NCI-H748 (cell line): ENCODE data around the gene METRN.
A peak's percentile ranks its signal among the peaks of the same experiment; 100 is the strongest.

Experiments
- DNase-seq: peaks from one replicate; lab custom pipeline; 2025; ENCODE audit not compliant: unreplicated experiment; lab: John Stamatoyannopoulos, UW

METRN gene

GRCh38 chr16:722835-723633, 8.1 kb downstream of the METRN start:
- no peak for DNase-seq

GRCh38 chr16:723695-724094, 8.8 kb downstream of the METRN start:
- DNase-seq = no peak

- no peak for DNase-seq
These were observed 9.5 kb downstream of the METRN start for GRCh38 chr16:724188-725040.

GRCh38 chr16:725041-725376, 10.1 kb downstream of the METRN start:
- no peak for DNase-seq

- no peak for DNase-seq
These were observed 10.7 kb downstream of the METRN start for GRCh38 chr16:725463-726187.

- DNase-seq = no peak
These were observed 11.2 kb downstream of the METRN start for GRCh38 chr16:726188-726437.

- DNase-seq = peak; percentile 72
These were observed 11.7 kb downstream of the METRN start, which contains the start of the genes CCDC78 and HAGHL for GRCh38 chr16:726438-727290. Gene CCDC78, minus strand, starts transcription at chr16:726443. Its CDS starts 76 bp downstream, at chr16:726367. Gene HAGHL, plus strand, starts transcription at chr16:727106. Its CDS starts 404 bp downstream, at chr16:727510.

GRCh38 chr16:727291-727977, 12.5 kb downstream of the METRN start:
- no peak for DNase-seq

- DNase-seq = peak; percentile 81
These were observed 13.4 kb downstream of the METRN start for GRCh38 chr16:728131-728889.

- DNase-seq = no peak
These were observed 14.2 kb downstream of the METRN start for GRCh38 chr16:728890-729744.

GRCh38 chr16:729768-730665, 15.1 kb downstream of the METRN start:
- no peak for DNase-seq

GRCh38 chr16:730666-731509, 16.0 kb downstream of the METRN start:
- DNase-seq = no peak

- no peak for DNase-seq
These were observed 17.4 kb downstream of the METRN start for GRCh38 chr16:732332-732731.

- no peak for DNase-seq
These were observed 18.0 kb downstream of the METRN start for GRCh38 chr16:732936-733335.

GRCh38 chr16:733382-734207, 18.7 kb downstream of the METRN start:
- no peak for DNase-seq
